Uterus (tissue), 2 donors: Measurements from ENCODE around the gene GRIK3.

Experiments
- POLR2A ChIP-seq, 2 donors: fragments of 450-650 bp; IDR thresholded peaks; one replicate each; pipeline ENCODE4 v1.6.1; 2016; ENCODE audit warnings: antibody characterized with exemption in 2 of 2, mild to moderate bottlenecking in 1 of 2, moderate library complexity in 1 of 2
- TF ChIP-seq, protein P1 (sequence below), 4 experiments: fragments of 200-600 bp in 2 of 4; fragments of 450-650 bp in 2 of 4; sonication (generic) in 2 of 4; IDR thresholded peaks; one replicate each; pipeline ENCODE4 v1.5.1; 2016 to 2019; ENCODE audit warnings: antibody characterized with exemption in 4 of 4, mild to moderate bottlenecking in 2 of 4, moderate library complexity in 1 of 4

- TF ChIP-seq, protein P1, sequence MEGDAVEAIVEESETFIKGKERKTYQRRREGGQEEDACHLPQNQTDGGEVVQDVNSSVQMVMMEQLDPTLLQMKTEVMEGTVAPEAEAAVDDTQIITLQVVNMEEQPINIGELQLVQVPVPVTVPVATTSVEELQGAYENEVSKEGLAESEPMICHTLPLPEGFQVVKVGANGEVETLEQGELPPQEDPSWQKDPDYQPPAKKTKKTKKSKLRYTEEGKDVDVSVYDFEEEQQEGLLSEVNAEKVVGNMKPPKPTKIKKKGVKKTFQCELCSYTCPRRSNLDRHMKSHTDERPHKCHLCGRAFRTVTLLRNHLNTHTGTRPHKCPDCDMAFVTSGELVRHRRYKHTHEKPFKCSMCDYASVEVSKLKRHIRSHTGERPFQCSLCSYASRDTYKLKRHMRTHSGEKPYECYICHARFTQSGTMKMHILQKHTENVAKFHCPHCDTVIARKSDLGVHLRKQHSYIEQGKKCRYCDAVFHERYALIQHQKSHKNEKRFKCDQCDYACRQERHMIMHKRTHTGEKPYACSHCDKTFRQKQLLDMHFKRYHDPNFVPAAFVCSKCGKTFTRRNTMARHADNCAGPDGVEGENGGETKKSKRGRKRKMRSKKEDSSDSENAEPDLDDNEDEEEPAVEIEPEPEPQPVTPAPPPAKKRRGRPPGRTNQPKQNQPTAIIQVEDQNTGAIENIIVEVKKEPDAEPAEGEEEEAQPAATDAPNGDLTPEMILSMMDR (IDR thresholded peaks at IDR 0.05), result no peak
- TF ChIP-seq POLR2A (IDR thresholded peaks at IDR 0.05), result no peak
Observed at GRCh38 chr1:36991551-36991950, 42.8 kb downstream of the GRIK3 start.
